Measurements from ENCODE around the gene CCKAR. TPM values are rescaled to one million over a fixed set of nuclear protein-coding genes. Genes with fewer than 3 reads are reported as not detected.

Gene CCKAR
- total and polyA plus RNA-seq, 2 of the 8 experiments (the other 6 are each of a cell fraction or from before 2014, with no cell fraction given), result not detected

DNA sequence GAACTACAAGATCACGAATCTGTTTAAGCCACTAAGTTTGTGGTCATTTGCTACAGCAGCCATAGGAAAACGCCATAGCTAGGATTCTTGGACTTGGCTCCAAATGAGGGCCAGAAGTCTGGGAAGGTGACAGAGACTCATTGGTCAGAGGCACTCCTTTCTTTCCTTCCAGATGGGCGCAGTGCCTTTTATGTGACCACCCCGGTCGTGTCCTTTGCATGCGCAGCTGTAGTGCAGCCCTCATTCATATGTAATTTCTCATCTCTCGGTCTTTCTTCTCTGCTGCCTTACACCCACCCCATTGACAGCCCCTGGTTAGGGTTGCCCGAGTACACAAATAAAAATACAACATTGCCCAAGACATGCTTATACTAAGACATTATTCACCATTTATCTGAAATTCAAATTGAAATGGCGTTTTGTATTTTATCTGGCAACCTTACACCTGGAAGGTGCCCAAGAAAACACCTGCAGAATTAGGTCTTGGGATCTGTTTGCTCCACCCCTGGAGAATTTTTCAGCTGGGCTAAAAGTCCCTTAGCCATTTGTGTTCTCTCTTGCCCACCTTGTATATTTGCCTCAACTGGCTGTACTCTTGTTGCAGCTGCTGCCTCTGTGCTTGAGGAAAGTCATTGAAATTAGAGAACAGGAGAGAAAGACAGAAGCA is 21.9 kb downstream of the CCKAR start:
- Histone ChIP-seq H3K27me3 (replicated peaks in 1 of 4; ENCODE audit: control insufficient read depth in 3 of 4, extremely low read depth in 1 of 4, insufficient read depth in 3 of 4, low read length in 3 of 4) (no peaks in the 10 kb centered on the region), H4K8ac (ENCODE audit: extremely low read depth, insufficient read depth, low read length) (no peak overlapping the region), H3K4me3 (ENCODE audit: extremely low read depth in 1 of 4, insufficient read depth in 2 of 4, low read depth in 3 of 4, low read length in 4 of 4) (no peak overlapping the region), H3K79me2 (ENCODE audit: control insufficient read depth in 1 of 2, insufficient read depth in 2 of 2, low read length in 2 of 2) (no peaks in the 10 kb centered on the region), H2BK15ac (ENCODE audit: low read length) (no peak overlapping the region), H2AFZ (ENCODE audit: low read length) (no peak overlapping the region), H3K9ac (replicated peaks in 1 of 4; ENCODE audit: extremely low read depth in 1 of 4, low read depth in 3 of 4, low read length in 3 of 4) (no peak overlapping the region), H4K20me1 (replicated peaks in 1 of 2; ENCODE audit: control insufficient read depth in 1 of 2, insufficient read depth in 2 of 2, low read length in 2 of 2) (no peaks in the 10 kb centered on the region), H3K9me3 (ENCODE audit: insufficient read depth in 2 of 2, low read depth in 1 of 2, low read length in 1 of 2) (no peaks in the 10 kb centered on the region; a peak in 1 of 4 replicates), H2BK20ac (ENCODE audit: low read length) (no peak overlapping the region), H2BK5ac (ENCODE audit: low read depth, low read length) (no peak overlapping the region), H4K5ac (ENCODE audit: insufficient read length, low read depth, low read length) (no peak overlapping the region), H3K36me3 (ENCODE audit: control insufficient read depth in 2 of 4, insufficient read depth in 4 of 4, low read length in 3 of 4) (no peaks in the 10 kb centered on the region), H3K4ac (replicated peaks; ENCODE audit: insufficient read length, low read depth, low read length) (peak overlapping the region; percentile 70), H3K4me1 (replicated peaks in 1 of 4; ENCODE audit: control insufficient read depth in 3 of 4, insufficient read depth in 4 of 4, low read length in 3 of 4) (no peaks in the 10 kb centered on the region), H3K79me1 (ENCODE audit: low read depth, low read length) (no peaks in the 10 kb centered on the region), H2BK120ac (replicated peaks; ENCODE audit: low read depth, low read length) (no peak overlapping the region), H3K4me2 (ENCODE audit: insufficient read depth in 1 of 2, low read depth in 2 of 2, low read length in 2 of 2) (no peak overlapping the region), H4K91ac (replicated peaks; ENCODE audit: insufficient read length, low read length) (no peak overlapping the region), H3K56ac (replicated peaks; ENCODE audit: insufficient read length, low read depth, low read length) (no peak overlapping the region), H3K23ac (ENCODE audit: insufficient read length) (no peak overlapping the region), H2BK12ac (ENCODE audit: low read depth, low read length) (no peak overlapping the region), H3K18ac (ENCODE audit: extremely low read depth, low read length) (no peak overlapping the region), H3K27ac (ENCODE audit: low read depth, low read length) (no peak overlapping the region), H3K14ac (ENCODE audit: insufficient read length) (no peak overlapping the region), H3K23me2 (ENCODE audit: low read depth, low read length) (no peaks in the 10 kb centered on the region), H2AK5ac (ENCODE audit: low read depth, low read length) (no peak overlapping the region)
- DNase-seq (ENCODE audit: low read depth in 1 of 2, low spot score in 2 of 2) (no peak), FAIRE-seq (no peak)
- CTCF ChIA-PET (ENCODE audit: partially characterized antibody), result no interaction called here
- TF ChIP-seq NRF1 (IDR thresholded peaks at IDR 0.05; ENCODE audit: low read depth, low read length), result no peak
- POLR2A ChIA-PET (ENCODE audit: partially characterized antibody), result no interaction called here
- WGBS, 2 experiments (ENCODE audit: extremely low coverage in 1 of 2, insufficient coverage in 1 of 2, insufficient read length in 1 of 2, insufficient replicate concordance in 2 of 2, low coverage in 1 of 2, low lambda C conversion rate in 2 of 2, missing lambda C conversion rate in 1 of 2), result 81% methylated on average over 9 of the region's 9 CpGs; no CpG with 5 or more reads in 1 of the 2 experiments
